Panc1 (cell line): ENCODE results near the gene PPP1R9A.

ENCODE experiments used
- CTCF ChIP-seq: fragments of 450-650 bp; IDR thresholded peaks from 2 replicates; pipeline ENCODE4 v1.5.1; 2017; ENCODE audit warnings: mild to moderate bottlenecking
- POLR2AphosphoS5 ChIP-seq: IDR thresholded peaks from 2 replicates; pipeline ENCODE4 v1.6.1; 2012; ENCODE audit warnings: mild to moderate bottlenecking, low read depth, low read length, moderate library complexity
- SIN3A ChIP-seq: IDR thresholded peaks from 2 replicates; pipeline ENCODE4 v1.6.1; 2012; ENCODE audit warnings: low read depth, mild to moderate bottlenecking, low read length, moderate library complexity, borderline replicate concordance; ENCODE audit not compliant: insufficient read depth

DNA sequence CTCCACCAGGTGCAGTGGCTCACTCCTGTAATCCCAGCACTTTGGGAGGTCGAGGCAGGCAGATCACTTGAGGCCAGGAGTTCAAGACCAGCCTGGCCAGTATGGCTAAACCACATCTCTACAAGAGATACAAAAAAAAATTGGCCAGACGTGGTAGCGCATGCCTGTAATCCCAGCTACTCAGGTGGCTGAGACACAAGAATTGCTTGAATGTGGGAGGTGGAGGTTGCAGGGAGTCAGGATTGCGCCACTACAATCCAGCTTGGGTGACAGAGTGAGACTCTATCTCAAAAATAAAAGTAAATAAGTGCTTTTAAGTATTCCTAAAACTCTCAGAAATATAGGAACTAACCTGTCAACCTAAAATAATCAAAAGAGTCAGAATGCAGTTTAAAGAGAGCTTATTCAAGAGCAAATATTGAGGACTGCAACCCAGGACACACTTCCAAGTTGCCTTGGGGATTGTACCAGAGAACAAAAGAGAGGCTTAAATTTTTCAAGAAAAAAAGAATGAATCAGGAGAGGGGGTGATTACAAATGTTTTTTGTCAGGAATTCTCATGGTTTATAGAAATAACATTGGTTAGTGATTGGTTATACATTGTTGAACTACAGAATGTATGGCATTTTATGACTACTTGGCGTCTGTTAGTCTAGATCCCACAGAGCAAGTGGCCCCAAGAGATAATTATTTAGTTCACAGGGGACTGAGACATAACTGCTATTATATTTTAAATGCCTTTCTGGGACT, 33.2 kb upstream of the PPP1R9A start:
- TF ChIP-seq CTCF (no peak), POLR2AphosphoS5 (no peak), SIN3A (no peak)
